ENCODE measurements around the gene HS3ST6. TPM values are rescaled to one million over a fixed set of nuclear protein-coding genes. Genes with fewer than 3 reads are reported as not detected.

The HS3ST6 gene
- total and polyA plus RNA-seq, 2 of the 13 experiments (the other 11 are each of a cell fraction or from before 2014, with no cell fraction given), result not detected

DNA sequence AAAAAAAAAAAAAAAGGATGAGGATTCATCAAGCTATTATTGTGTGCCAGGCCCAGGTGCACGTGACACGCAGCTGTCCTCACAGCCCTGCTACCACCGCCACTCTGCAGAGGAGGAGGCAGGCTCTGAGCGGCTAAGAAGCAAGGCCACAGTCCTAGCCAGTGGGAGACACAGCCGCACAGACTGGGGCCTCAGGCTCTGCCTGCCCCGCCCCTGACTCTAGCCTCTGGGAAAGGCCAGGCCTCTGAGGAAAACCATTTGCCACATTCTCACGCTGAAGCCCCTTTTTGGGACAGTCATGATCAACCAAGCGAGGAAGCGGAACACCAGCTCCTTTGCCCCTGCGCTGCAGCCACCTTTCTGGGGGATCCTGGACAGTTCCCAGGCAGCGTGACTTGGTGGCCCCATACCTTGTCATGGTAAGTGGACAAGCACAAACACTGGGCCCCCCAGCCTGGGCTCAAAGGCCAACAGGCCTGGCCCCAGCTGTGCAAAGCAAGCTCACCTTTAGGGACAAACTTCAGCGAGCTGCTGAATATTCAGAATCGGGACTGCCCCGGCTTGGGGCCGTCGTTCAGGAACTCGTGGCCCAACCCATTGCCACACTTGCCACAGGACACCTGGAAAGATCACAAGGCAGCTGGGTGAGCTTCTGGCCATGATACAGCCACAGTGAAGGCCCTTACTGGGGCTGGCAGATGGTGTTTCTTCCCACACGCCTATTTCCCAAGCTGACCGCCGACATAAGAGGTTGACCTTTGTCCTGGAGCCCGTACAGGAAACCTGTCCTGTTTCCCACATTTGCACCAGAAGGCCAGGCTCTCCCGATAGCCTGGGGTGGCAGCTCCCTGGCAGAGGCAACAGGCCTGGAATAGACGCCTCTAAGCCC is 22.3 kb upstream of the HS3ST6 start (continued):
- TF ChIP-seq, protein P1, sequence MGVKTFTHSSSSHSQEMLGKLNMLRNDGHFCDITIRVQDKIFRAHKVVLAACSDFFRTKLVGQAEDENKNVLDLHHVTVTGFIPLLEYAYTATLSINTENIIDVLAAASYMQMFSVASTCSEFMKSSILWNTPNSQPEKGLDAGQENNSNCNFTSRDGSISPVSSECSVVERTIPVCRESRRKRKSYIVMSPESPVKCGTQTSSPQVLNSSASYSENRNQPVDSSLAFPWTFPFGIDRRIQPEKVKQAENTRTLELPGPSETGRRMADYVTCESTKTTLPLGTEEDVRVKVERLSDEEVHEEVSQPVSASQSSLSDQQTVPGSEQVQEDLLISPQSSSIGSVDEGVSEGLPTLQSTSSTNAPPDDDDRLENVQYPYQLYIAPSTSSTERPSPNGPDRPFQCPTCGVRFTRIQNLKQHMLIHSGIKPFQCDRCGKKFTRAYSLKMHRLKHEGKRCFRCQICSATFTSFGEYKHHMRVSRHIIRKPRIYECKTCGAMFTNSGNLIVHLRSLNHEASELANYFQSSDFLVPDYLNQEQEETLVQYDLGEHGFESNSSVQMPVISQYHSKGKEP (CRISPR knock-in tag; IDR thresholded peaks at IDR 0.05), result peak; percentile 38; the same call in 1 of the 2 replicates
- TF ChIP-seq ZNF326 (CRISPR knock-in tag; IDR thresholded peaks at IDR 0.05; ENCODE audit: borderline replicate concordance) (no peak), RAD21 (CRISPR knock-in tag; IDR thresholded peaks at IDR 0.05) (no peak), ZNF496 (CRISPR knock-in tag; IDR thresholded peaks at IDR 0.05; ENCODE audit: insufficient replicate concordance) (no peak), ZNF343 (CRISPR knock-in tag; IDR thresholded peaks at IDR 0.05) (0 out of 2 replicates have a peak, but pooled peaks have one; percentile 52), ZNF317 (CRISPR knock-in tag; IDR thresholded peaks at IDR 0.05) (peak; percentile 86), MIER2 (CRISPR knock-in tag; IDR thresholded peaks at IDR 0.05) (peak; percentile 36; the same call in 1 of the 2 replicates), GATAD1 (CRISPR knock-in tag; IDR thresholded peaks at IDR 0.05) (0 out of 2 replicates have a peak, but pooled peaks have one; percentile 26), ZNF577 (CRISPR knock-in tag; IDR thresholded peaks at IDR 0.05; ENCODE audit: borderline replicate concordance, low read depth) (no peak)
- TF ChIP-seq, protein P2, sequence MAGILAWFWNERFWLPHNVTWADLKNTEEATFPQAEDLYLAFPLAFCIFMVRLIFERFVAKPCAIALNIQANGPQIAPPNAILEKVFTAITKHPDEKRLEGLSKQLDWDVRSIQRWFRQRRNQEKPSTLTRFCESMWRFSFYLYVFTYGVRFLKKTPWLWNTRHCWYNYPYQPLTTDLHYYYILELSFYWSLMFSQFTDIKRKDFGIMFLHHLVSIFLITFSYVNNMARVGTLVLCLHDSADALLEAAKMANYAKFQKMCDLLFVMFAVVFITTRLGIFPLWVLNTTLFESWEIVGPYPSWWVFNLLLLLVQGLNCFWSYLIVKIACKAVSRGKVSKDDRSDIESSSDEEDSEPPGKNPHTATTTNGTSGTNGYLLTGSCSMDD (CRISPR knock-in tag; IDR thresholded peaks at IDR 0.05), result no peak
- TF ChIP-seq, protein P3, sequence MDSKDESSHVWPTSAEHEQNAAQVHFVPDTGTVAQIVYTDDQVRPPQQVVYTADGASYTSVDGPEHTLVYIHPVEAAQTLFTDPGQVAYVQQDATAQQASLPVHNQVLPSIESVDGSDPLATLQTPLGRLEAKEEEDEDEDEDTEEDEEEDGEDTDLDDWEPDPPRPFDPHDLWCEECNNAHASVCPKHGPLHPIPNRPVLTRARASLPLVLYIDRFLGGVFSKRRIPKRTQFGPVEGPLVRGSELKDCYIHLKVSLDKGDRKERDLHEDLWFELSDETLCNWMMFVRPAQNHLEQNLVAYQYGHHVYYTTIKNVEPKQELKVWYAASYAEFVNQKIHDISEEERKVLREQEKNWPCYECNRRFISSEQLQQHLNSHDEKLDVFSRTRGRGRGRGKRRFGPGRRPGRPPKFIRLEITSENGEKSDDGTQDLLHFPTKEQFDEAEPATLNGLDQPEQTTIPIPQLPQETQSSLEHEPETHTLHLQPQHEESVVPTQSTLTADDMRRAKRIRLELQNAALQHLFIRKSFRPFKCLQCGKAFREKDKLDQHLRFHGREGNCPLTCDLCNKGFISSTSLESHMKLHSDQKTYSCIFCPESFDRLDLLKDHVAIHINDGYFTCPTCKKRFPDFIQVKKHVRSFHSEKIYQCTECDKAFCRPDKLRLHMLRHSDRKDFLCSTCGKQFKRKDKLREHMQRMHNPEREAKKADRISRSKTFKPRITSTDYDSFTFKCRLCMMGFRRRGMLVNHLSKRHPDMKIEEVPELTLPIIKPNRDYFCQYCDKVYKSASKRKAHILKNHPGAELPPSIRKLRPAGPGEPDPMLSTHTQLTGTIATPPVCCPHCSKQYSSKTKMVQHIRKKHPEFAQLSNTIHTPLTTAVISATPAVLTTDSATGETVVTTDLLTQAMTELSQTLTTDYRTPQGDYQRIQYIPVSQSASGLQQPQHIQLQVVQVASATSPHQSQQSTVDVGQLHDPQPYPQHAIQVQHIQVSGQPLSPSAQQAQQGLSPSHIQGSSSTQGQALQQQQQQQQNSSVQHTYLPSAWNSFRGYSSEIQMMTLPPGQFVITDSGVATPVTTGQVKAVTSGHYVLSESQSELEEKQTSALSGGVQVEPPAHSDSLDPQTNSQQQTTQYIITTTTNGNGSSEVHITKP (CRISPR knock-in tag; IDR thresholded peaks at IDR 0.05; ENCODE audit: low read depth), result peak; percentile 51; the same call in 1 of the 2 replicates
- TF ChIP-seq, protein P4, sequence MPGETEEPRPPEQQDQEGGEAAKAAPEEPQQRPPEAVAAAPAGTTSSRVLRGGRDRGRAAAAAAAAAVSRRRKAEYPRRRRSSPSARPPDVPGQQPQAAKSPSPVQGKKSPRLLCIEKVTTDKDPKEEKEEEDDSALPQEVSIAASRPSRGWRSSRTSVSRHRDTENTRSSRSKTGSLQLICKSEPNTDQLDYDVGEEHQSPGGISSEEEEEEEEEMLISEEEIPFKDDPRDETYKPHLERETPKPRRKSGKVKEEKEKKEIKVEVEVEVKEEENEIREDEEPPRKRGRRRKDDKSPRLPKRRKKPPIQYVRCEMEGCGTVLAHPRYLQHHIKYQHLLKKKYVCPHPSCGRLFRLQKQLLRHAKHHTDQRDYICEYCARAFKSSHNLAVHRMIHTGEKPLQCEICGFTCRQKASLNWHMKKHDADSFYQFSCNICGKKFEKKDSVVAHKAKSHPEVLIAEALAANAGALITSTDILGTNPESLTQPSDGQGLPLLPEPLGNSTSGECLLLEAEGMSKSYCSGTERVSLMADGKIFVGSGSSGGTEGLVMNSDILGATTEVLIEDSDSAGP (CRISPR knock-in tag; IDR thresholded peaks at IDR 0.05; ENCODE audit: borderline replicate concordance), result peak; percentile 69
